ENCODE results near the gene PLEKHG3. TPM values are rescaled to one million over a fixed set of nuclear protein-coding genes. Genes with fewer than 3 reads are reported as not detected.

PLEKHG3 gene
- total RNA-seq, 1 experiment from 2014 or later = 59.3 TPM

GRCh38 chr14:64730681-64731080 is 26.5 kb downstream of the PLEKHG3 start:
- BruUV-seq (replicated peaks) = no TSS peak
- Histone ChIP-seq H3F3A (ENCODE audit: insufficient read depth, low read depth) (peaks cover 15% of the 10 kb centered on the region), H3K79me2 (ENCODE audit: low read depth) (peaks cover 20% of the 10 kb centered on the region), H3K9me2 (ENCODE audit: insufficient read depth) (no peaks in the 10 kb centered on the region), H3K4me2 (no peak overlapping the region), H3K4me1 (replicated peaks; ENCODE audit: insufficient read depth) (peaks cover 17% of the 10 kb centered on the region), H3K27me3 (ENCODE audit: insufficient read depth, low read depth) (no peaks in the 10 kb centered on the region), H3K36me3 (ENCODE audit: low read depth) (peaks cover 20% of the 10 kb centered on the region), H3K9me3 (ENCODE audit: insufficient read depth, low read depth) (no peaks in the 10 kb centered on the region), H4K20me1 (ENCODE audit: insufficient read depth) (no peaks in the 10 kb centered on the region), H2AFZ (no peak overlapping the region), H3K4me3 (no peak overlapping the region), H3K27ac (no peak overlapping the region)
- POLR2A ChIA-PET (ENCODE audit: unreplicated experiment) = no interaction called here
- intact Hi-C loops (cut with micrococcal nuclease; ENCODE audit: unreplicated experiment) = no loop called here
- no peak for DNase-seq
- CTCF ChIA-PET = no interaction called here
- TF ChIP-seq EZH2 (IDR thresholded peaks at IDR 0.05; ENCODE audit: low read depth) = no peak
- no peak for TF ChIP-seq CTCF (conservative IDR thresholded peaks at IDR 0.05)

- no peak for DNase-seq
- no TSS peak for BruUV-seq (replicated peaks)
- CTCF ChIA-PET = no interaction called here
These were observed 26.9 kb downstream of the PLEKHG3 start for GRCh38 chr14:64731141-64731581.

GRCh38 chr14:64732066-64732465 is 27.8 kb downstream of the PLEKHG3 start:
- Histone ChIP-seq H4K20me1 (ENCODE audit: insufficient read depth) (0 out of 2 replicates have a peak, but pooled peaks cover 2% of the 10 kb centered on the region), H3K4me3 (no peak overlapping the region), H2AFZ (no peak overlapping the region), H3F3A (ENCODE audit: insufficient read depth, low read depth) (peaks cover under 1% of the 10 kb centered on the region; the same call in 1 of the 2 replicates), H3K27ac (no peak overlapping the region), H3K4me2 (no peak overlapping the region), H3K79me2 (ENCODE audit: low read depth) (peaks cover 11% of the 10 kb centered on the region), H3K9me3 (ENCODE audit: insufficient read depth, low read depth) (no peaks in the 10 kb centered on the region), H3K36me3 (ENCODE audit: low read depth) (peaks cover 20% of the 10 kb centered on the region), H3K9me2 (ENCODE audit: insufficient read depth) (no peaks in the 10 kb centered on the region), H3K27me3 (ENCODE audit: insufficient read depth, low read depth) (no peaks in the 10 kb centered on the region), H3K4me1 (replicated peaks; ENCODE audit: insufficient read depth) (peaks cover 3% of the 10 kb centered on the region)
- POLR2A ChIA-PET (ENCODE audit: unreplicated experiment) = no interaction called here
- BruUV-seq (replicated peaks) = no TSS peak
- no peak for DNase-seq
- TF ChIP-seq EZH2 (IDR thresholded peaks at IDR 0.05; ENCODE audit: low read depth) (no peak), CTCF (conservative IDR thresholded peaks at IDR 0.05) (no peak)
- CTCF ChIA-PET = interaction anchor here (0.6 kb wide), 1 partner anchor 110 kb away, joined by 12 read pairs; no protein-coding TSS in a partner anchor
- intact Hi-C loops (cut with micrococcal nuclease; ENCODE audit: unreplicated experiment) = no loop called here

More at GRCh38 chr14:64731141-64731581, 26.9 kb downstream of the PLEKHG3 start:
- H2AFZ ChIP-seq = no peak overlapping the region
- no peak for TF ChIP-seq EZH2 (IDR thresholded peaks at IDR 0.05; ENCODE audit: low read depth)
- no peak for TF ChIP-seq CTCF (conservative IDR thresholded peaks at IDR 0.05)
- no peaks in the 10 kb centered on the region for H3K9me3 ChIP-seq (ENCODE audit: insufficient read depth, low read depth)
- no peak overlapping the region for H3K27ac ChIP-seq
- POLR2A ChIA-PET (ENCODE audit: unreplicated experiment) = no interaction called here
- 0 out of 2 replicates have a peak, but pooled peaks cover under 1% of the 10 kb centered on the region for H4K20me1 ChIP-seq (ENCODE audit: insufficient read depth)
- no peaks in the 10 kb centered on the region for H3K27me3 ChIP-seq (ENCODE audit: insufficient read depth, low read depth)
- no peaks in the 10 kb centered on the region for H3K9me2 ChIP-seq (ENCODE audit: insufficient read depth)
- peaks cover 15% of the 10 kb centered on the region for H3K79me2 ChIP-seq (ENCODE audit: low read depth)
- H3K4me2 ChIP-seq = no peak overlapping the region
- H3F3A ChIP-seq (ENCODE audit: insufficient read depth, low read depth) = peaks cover 10% of the 10 kb centered on the region
- H3K4me1 ChIP-seq (replicated peaks; ENCODE audit: insufficient read depth) = peaks cover 12% of the 10 kb centered on the region
- H3K36me3 ChIP-seq (ENCODE audit: low read depth) = peaks cover 20% of the 10 kb centered on the region
- intact Hi-C loops (cut with micrococcal nuclease; ENCODE audit: unreplicated experiment) = no loop called here
- no peak overlapping the region for H3K4me3 ChIP-seq
